IMR-90 (cell line): Measurements from ENCODE around the gene IGF2R. TPM values are rescaled to one million over a fixed set of nuclear protein-coding genes. Genes with fewer than 3 reads are reported as not detected.

Experiments
- ATAC-seq: fragments of 200-7000 bp; cut with Tn5 transposase; 2 replicates; pipeline ENCODE4 v1.9.1; 2020; ENCODE audit warnings: low read depth, mild to moderate bottlenecking, moderate library complexity
- BruUV-seq: library from RNA; stranded (reverse); fragments of 400-500 nt; replicated peaks from 2 replicates; lab custom pipeline; 2021; lab: Mats Ljungman, UMichigan
- CTCF ChIA-PET: fragments of 300-600 bp; formaldehyde crosslinking; extraction: SDS; loops from one replicate; lab custom pipeline; 2021; ENCODE audit warnings: antibody characterized with exemption; lab: Yijun Ruan, JAX
- POLR2A ChIA-PET: fragments of 300-600 bp; sonication (Branson Sonifier 250); formaldehyde crosslinking; loops from one replicate; lab custom pipeline; 2022; ENCODE audit warnings: antibody characterized with exemption; ENCODE audit not compliant: unreplicated experiment; lab: Charles Lee
- DNase-seq: peaks from one replicate; pipeline ENCODE4 v3.0.0; 2013
- H2AFZ ChIP-seq: replicated peaks from 2 replicates; pipeline ENCODE3; 2013; ENCODE audit warnings: low read length, mild to moderate bottlenecking; ENCODE audit not compliant: poor library complexity
- H2AK5ac ChIP-seq: 2 replicates; pipeline ENCODE4 v1.6.1; 2013; ENCODE audit warnings: low read depth, low read length, inconsistent platforms
- H2AK9ac ChIP-seq: replicated peaks from 2 replicates; pipeline ENCODE3; 2013; ENCODE audit warnings: mild to moderate bottlenecking, low read depth, low read length, moderate library complexity; ENCODE audit not compliant: poor library complexity
- H2BK120ac ChIP-seq: 2 replicates; pipeline ENCODE4 v1.6.1; 2013; ENCODE audit warnings: low read depth, low read length, inconsistent platforms
- H2BK15ac ChIP-seq: 3 replicates; pipeline ENCODE4 v1.6.1; 2013; ENCODE audit warnings: low read depth, low read length, inconsistent platforms
- H2BK20ac ChIP-seq: 2 replicates; pipeline ENCODE4 v1.6.1; 2013; ENCODE audit warnings: low read depth, mild to moderate bottlenecking, inconsistent platforms, low read length, moderate library complexity
- H2BK5ac ChIP-seq: 2 replicates; pipeline ENCODE4 v1.6.1; 2013; ENCODE audit warnings: mild to moderate bottlenecking, low read depth, low read length, inconsistent platforms; ENCODE audit not compliant: poor library complexity, severe bottlenecking
- H3K14ac ChIP-seq: replicated peaks from 2 replicates; pipeline ENCODE4 v1.6.1; 2013; ENCODE audit warnings: low read depth, low read length, inconsistent platforms
- H3K18ac ChIP-seq: 2 replicates; pipeline ENCODE4 v1.6.1; 2013; ENCODE audit warnings: low read depth, low read length, control low read depth
- H3K23ac ChIP-seq: 2 replicates; pipeline ENCODE4 v1.6.1; 2013; ENCODE audit warnings: low read depth, low read length, inconsistent platforms
- H3K27ac ChIP-seq: 2 replicates; pipeline ENCODE4 v1.5.1; 2013; ENCODE audit warnings: mild to moderate bottlenecking, control low read depth, low read length; ENCODE audit not compliant: insufficient read depth
- H3K27me3 ChIP-seq: 2 replicates; pipeline ENCODE4 v1.6.1; 2013; ENCODE audit warnings: low read length; ENCODE audit not compliant: control insufficient read depth, insufficient read depth
- H3K36me3 ChIP-seq: 2 replicates; pipeline ENCODE4 v1.6.1; 2013; ENCODE audit warnings: low read length, mixed read lengths; ENCODE audit not compliant: control insufficient read depth, insufficient read depth
- H3K4ac ChIP-seq: 2 replicates; pipeline ENCODE4 v1.6.1; 2013; ENCODE audit warnings: low read depth, low read length, inconsistent platforms
- H3K4me1 ChIP-seq: 2 replicates; pipeline ENCODE4 v1.6.1; 2013; ENCODE audit warnings: low read length, mixed read lengths; ENCODE audit not compliant: control insufficient read depth, insufficient read depth
- H3K4me2 ChIP-seq: 2 replicates; pipeline ENCODE4 v1.6.1; 2013; ENCODE audit warnings: low read depth, mild to moderate bottlenecking, control low read depth, low read length, moderate library complexity
- H3K4me3 ChIP-seq: 2 replicates; pipeline ENCODE4 v1.5.1; 2013; ENCODE audit warnings: low read depth, mild to moderate bottlenecking, control low read depth, low read length, moderate library complexity; ENCODE audit not compliant: insufficient read depth
- H3K56ac ChIP-seq: 2 replicates; pipeline ENCODE4 v1.6.1; 2013; ENCODE audit warnings: low read length, inconsistent platforms; ENCODE audit not compliant: insufficient read depth; ENCODE audit errors: extremely low read depth
- H3K79me1 ChIP-seq, 2 experiments: 2 replicates each; pipeline ENCODE4 v1.6.1; 2013; ENCODE audit warnings: low read length in 2 of 2, inconsistent platforms in 1 of 2, low read depth in 1 of 2
- H3K9ac ChIP-seq: 2 replicates; pipeline ENCODE4 v1.6.1; 2013; ENCODE audit warnings: low read depth, low read length, control low read depth
- H3K9me1 ChIP-seq: 2 replicates; pipeline ENCODE4 v1.6.1; 2013; ENCODE audit warnings: low read length, inconsistent platforms; ENCODE audit not compliant: insufficient read depth
- H3K9me3 ChIP-seq: 2 replicates; pipeline ENCODE4 v1.6.1; 2013; ENCODE audit warnings: low read length; ENCODE audit not compliant: control insufficient read depth, insufficient read depth
- H4K20me1 ChIP-seq: 2 replicates; pipeline ENCODE4 v1.6.1; 2013; ENCODE audit warnings: low read length, inconsistent platforms; ENCODE audit not compliant: insufficient read depth
- H4K5ac ChIP-seq: 2 replicates; pipeline ENCODE4 v1.6.1; 2013; ENCODE audit warnings: mild to moderate bottlenecking, low read depth, low read length, control low read depth
- H4K8ac ChIP-seq, 2 experiments: 2 replicates each; pipeline ENCODE4 v1.6.1; 2013; ENCODE audit warnings: low read depth in 2 of 2, low read length in 2 of 2, control low read depth in 1 of 2, inconsistent platforms in 1 of 2
- H4K91ac ChIP-seq: 2 replicates; pipeline ENCODE4 v1.6.1; 2013; ENCODE audit warnings: low read depth, low read length, inconsistent platforms; ENCODE audit not compliant: insufficient read depth
- MAFK ChIP-seq: IDR thresholded peaks from 2 replicates; pipeline ENCODE4 v1.6.1; 2012; ENCODE audit warnings: low read depth, low read length, improper control_type of control experiment
- WGBS, 2 experiments: methylation state at CpG; one replicate each; pipeline versions ENCODE4 v1.1.5 to v1.1.7; 2013; ENCODE audit warnings: missing lambda C conversion rate in 2 of 2; ENCODE audit not compliant: insufficient read length in 1 of 2; ENCODE audit errors: extremely low coverage in 2 of 2; 5-methylcytosine and 5-hydroxymethylcytosine counted together
- dilution Hi-C: fragments of 300-500 bp; cut with HindIII; formaldehyde crosslinking; loops from one replicate; pipeline ENCODE4 v1.14.3; 2018; ENCODE audit warnings: low sequenced_read_pairs; ENCODE audit not compliant: unreplicated experiment
- in situ Hi-C: fragments of 300-500 bp; cut with MboI; formaldehyde crosslinking; loops from 3 replicates; pipeline ENCODE4 v1.14.3; 2019; ENCODE audit warnings: low sequenced_read_pairs, inconsistent platforms, mixed read lengths
- intact Hi-C: fragments of 100-400 bp; cut with micrococcal nuclease; formaldehyde crosslinking; loops from 2 replicates; pipeline ENCODE4 v1.10.0; 2022
- polyA plus RNA-seq, 3 experiments: library from polyadenylated mRNA; depleted of rRNA; stranded (reverse); fragments of >200 nt; gene quantifications; 2 replicates each; pipeline ENCODE4 v1.2.3, GENCODE V29; 2012; ENCODE audit warnings: low replicate concordance in 1 of 3
- total RNA-seq: library from RNA; depleted of rRNA; stranded (reverse); fragments of >200 nt; gene quantifications from 2 replicates; pipeline ENCODE4 v1.2.3, GENCODE V29; 2012

The IGF2R gene
- total and polyA plus RNA-seq, 2 of the 4 experiments (the other 2 are of a cell fraction), result 33.2 to 41.4 TPM

DNA sequence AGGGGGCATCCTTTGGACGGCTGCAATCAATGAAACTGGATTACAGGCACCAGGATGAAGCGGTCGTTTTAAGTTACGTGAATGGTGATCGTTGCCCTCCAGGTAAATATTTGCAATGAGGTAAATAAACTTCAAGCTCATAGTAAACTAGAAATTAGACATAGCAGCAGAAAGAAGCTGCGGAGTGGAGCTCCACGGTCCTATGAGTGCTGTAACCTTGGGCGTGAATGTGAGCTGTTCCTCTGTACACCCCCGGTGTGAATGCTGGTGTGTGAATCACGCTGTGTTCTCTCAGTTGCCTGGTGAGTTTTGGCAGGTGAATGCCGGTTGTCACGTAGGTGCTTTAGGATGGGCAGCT lies 110.8 kb downstream of the IGF2R start:
- CTCF ChIA-PET, result interaction anchor here (1.4 kb wide), 1 partner anchor 9 kb away, joined by 4 read pairs; no protein-coding TSS in a partner anchor
- Histone ChIP-seq H3K18ac (no peak overlapping the region), H3K27me3 (no peaks in the 10 kb centered on the region), H2BK20ac (no peak overlapping the region), H2BK120ac (no peak overlapping the region), H4K20me1 (no peaks in the 10 kb centered on the region; the same call in 1 of the 2 replicates), H3K9ac (no peak overlapping the region), H4K8ac (no peak overlapping the region), H3K4ac (no peak overlapping the region), H3K4me1 (peaks cover 14% of the 10 kb centered on the region), H3K9me1 (peaks cover 23% of the 10 kb centered on the region), H3K56ac (no peak overlapping the region), H2BK5ac (no peak overlapping the region), H2AFZ (peak overlapping the region; percentile 5), H3K4me2 (no peak overlapping the region), H3K23ac (no peak overlapping the region), H2AK9ac (no peak overlapping the region), H4K91ac (no peak overlapping the region), H3K9me3 (no peaks in the 10 kb centered on the region), H3K27ac (no peak overlapping the region), H3K14ac (no peak overlapping the region), H2BK15ac (no peak overlapping the region), H2AK5ac (no peak overlapping the region), H3K79me1 (peaks cover 11 to 17% of the 10 kb centered on the region in 2 experiments), H3K4me3 (no peak overlapping the region), H3K36me3 (peaks cover 50% of the 10 kb centered on the region), H4K5ac (no peak overlapping the region)
- no TSS peak for BruUV-seq
- intact Hi-C loops, result no loop called here
- no peak for TF ChIP-seq MAFK
- no peak for DNase-seq
- in situ Hi-C loops, result no loop called here
- no peak for ATAC-seq
- 100% methylated on average over 4 of the region's 12 CpGs; no CpG with 5 or more reads in 1 of the 2 experiments for WGBS, 2 experiments
- POLR2A ChIA-PET, result no interaction called here
- dilution Hi-C loops, result no loop called here
